Dermis lymphatic vessel endothelial cell (primary cell): ENCODE data around the gene DPEP1. TPM values are rescaled to one million over a fixed set of nuclear protein-coding genes. Genes with fewer than 3 reads are reported as not detected.

Source experiments
- total RNA-seq: library from RNA; depleted of rRNA; stranded (reverse); fragments of >200 nt; gene quantifications from 2 replicates; pipeline ENCODE4 v1.2.1, GENCODE V29; 2014

DPEP1 gene
- total RNA-seq, result 0.22 and 0.34 TPM in 2 replicates

DNA sequence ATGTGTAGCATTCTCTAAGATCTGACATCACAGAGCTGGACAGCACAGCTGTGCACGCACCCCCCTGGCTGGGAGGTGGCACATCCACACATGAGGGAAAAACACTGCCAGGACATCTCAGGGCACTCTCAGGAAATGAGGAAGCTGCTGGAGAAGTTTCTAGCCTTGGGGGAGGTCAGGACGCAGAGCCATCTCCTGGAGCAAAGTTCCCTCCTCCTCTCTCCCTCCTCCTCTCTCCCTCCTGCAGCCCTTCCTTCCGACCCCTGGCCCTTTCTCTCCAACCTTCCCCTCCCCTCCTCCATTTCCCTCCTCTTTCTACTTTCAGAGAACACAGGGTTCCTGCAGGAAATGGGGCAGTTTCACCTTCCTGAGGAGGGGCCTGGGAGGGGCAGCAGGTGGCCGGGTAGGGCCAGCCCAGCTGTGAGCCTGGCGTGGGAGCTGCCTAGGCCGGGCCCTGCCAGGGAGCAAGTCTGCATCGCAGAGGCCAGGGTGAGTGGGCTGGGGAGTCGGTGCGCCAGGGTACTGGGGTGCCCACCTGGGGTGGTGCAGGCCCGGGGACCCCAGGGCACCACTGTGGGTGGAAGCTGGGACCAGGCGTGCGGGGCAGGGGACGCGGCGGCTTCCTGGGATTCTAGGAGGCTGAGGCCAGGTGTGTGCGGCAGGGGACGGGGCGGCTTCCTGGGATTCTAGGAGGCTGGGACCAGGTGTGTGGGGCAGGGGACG is at the start of gene DPEP1:
TSS of gene DPEP1 (plus strand) at position 412 of the 723 bp plus-strand sequence. CDS start 16,769 bp downstream, outside the sequence.

GRCh38 chr16:89575247-89576152 is 37.9 kb upstream of the DPEP1 start, which contains the start of gene CPNE7:
Gene CPNE7, plus strand, starts transcription at chr16:89575758. Its CDS starts 140 bp downstream, at chr16:89575898.

DNA sequence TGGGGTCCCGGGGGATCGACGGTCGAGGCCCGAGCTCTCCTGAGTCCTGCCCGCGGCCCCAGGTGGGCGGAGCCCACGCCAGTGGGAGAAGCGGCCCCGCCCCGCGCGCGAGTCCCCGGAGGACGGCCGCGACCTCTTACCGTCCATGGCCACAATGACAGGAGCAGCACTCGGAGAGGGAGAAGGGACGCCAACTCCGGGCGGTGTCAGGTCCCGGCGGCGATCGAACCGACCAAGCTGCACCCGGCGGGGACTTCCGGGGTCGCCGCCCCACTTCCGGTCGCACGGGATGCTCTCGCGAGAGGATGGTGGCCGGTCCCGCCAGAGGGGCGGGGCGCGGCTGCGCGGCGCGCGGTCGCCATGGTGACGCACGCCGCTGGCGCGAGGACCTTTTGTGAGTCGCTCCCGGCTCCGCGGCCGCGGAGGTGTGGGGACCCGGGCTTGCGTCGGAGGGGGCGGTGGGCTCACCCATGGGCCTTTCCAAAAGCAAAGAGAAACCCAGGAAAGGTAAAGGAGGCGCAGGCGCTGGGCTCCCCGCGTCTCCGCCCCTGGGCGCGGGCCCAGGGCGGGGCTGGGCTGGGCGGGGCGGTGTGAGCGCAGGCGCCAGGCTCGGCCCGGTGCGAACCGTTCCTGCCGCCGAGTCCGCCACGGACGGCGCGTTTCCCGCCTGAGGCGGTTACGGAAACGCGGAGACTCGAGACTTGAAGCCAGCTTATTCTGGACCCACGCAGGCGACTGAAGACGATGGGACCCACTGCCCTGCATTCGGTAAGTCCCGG is 44.2 kb downstream of the DPEP1 start, which contains the start of the genes CHMP1A and SPATA33:
TSS of gene CHMP1A (minus strand) at position 267 of the 779 bp plus-strand sequence. CDS start at position 147, 120 bp downstream.
TSS of gene SPATA33 (plus strand) at position 395 of the 779 bp plus-strand sequence. CDS start at position 471, 76 bp downstream.

GRCh38 chr16:89686520-89687091 is 73.2 kb downstream of the DPEP1 start, which contains the start of gene CDK10:
Gene CDK10, plus strand, starts transcription at chr16:89686689. Its CDS starts 22 bp downstream, at chr16:89686711.

Other genes with a start within 250 kb of the DPEP1 start
- 39.2 and 56.8 TPM in 2 replicates for gene ANKRD11, start 123.1 kb upstream of the DPEP1 start, total RNA-seq
- gene SPG7, start 105.2 kb upstream of the DPEP1 start, total RNA-seq, result 111 and 137 TPM in 2 replicates
- gene RPL13, start 53.0 kb upstream of the DPEP1 start, total RNA-seq, result 2,819 and 4,200 TPM in 2 replicates
- 0.17 and 0.65 TPM in 2 replicates for gene CPNE7, start 37.9 kb upstream of the DPEP1 start, total RNA-seq
- 66.6 and 71.3 TPM in 2 replicates for gene CHMP1A, start 44.1 kb downstream of the DPEP1 start, total RNA-seq
- gene SPATA33, start 44.2 kb downstream of the DPEP1 start, total RNA-seq, result 1.2 and 1.5 TPM in 2 replicates
- gene CDK10, start 73.0 kb downstream of the DPEP1 start, total RNA-seq, result 30.2 and 38.0 TPM in 2 replicates
- 11.3 and 11.6 TPM in 2 replicates for gene SPATA2L, start 88.1 kb downstream of the DPEP1 start, total RNA-seq
- gene VPS9D1, start 107.3 kb downstream of the DPEP1 start, total RNA-seq, result 3.3 and 4.7 TPM in 2 replicates
- 12.4 and 16.7 TPM in 2 replicates for gene ZNF276, start 107.9 kb downstream of the DPEP1 start, total RNA-seq
- 5.7 and 7.6 TPM in 2 replicates for gene FANCA, start 203.0 kb downstream of the DPEP1 start, total RNA-seq
- 1.6 and 2.1 TPM in 2 replicates for gene SPIRE2, start 214.8 kb downstream of the DPEP1 start, total RNA-seq